ENCODE measurements around the gene DGKD. TPM values are rescaled to one million over a fixed set of nuclear protein-coding genes. Genes with fewer than 3 reads are reported as not detected.

DGKD gene
- total and polyA plus RNA-seq, 7 donors: 59.4 to 365 (median 173) TPM

GRCh38 chr2:233416706-233417105 is 62.4 kb downstream of the DGKD start:
- Histone ChIP-seq H3K27me3 (ENCODE audit: insufficient read depth in 3 of 3, low read length in 2 of 3) (no peaks in the 10 kb centered on the region), H3K4me1 (peaks cover 59% of the 10 kb centered on the region), H3K36me3 (ENCODE audit: insufficient read depth in 1 of 2, low read depth in 1 of 2) (peaks cover 0 to 7% of the 10 kb centered on the region in 2 donors), H3K27ac (peak overlapping the region; percentile 96), H3K4me3 (no peak overlapping the region), H3K9me3 (peaks cover 6% of the 10 kb centered on the region)
- TF ChIP-seq CTCF (IDR thresholded peaks at IDR 0.05): no peak
- DNase-seq: no peak
- no peak for ATAC-seq
- intact Hi-C loops (cut with DNase I): no loop called here
- WGBS, 3 donors: 84 to 92% (median 91%) methylated on average over 6 of the region's 6 CpGs

DNA sequence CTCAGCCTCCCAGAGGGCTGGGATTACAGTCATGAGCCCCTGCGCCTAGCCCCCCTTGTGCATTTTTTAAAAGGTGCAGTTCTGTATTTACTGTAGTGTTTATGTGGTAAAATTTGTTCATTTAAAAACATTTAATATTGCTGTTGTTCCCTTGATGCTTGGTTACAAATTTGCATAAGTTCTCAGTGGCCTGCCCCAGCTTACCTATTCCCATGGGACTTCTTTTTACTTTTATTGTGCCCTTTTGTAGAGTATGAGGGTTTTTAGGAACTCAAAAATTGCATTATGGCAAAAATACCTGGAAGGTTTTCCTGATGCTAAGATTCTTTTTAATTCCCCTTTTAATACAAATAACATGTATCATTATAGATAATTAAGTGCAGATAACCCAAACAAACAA is 63.0 kb downstream of the DGKD start:
- peak overlapping the region; percentile 96 for H3K27ac ChIP-seq
- H3K9me3 ChIP-seq: peaks cover 4% of the 10 kb centered on the region
- DNase-seq (no peak), ATAC-seq (no peak)
- H3K36me3 ChIP-seq (ENCODE audit: insufficient read depth in 1 of 2, low read depth in 1 of 2): peaks cover 0 to 11% of the 10 kb centered on the region in 2 donors
- no peak overlapping the region for H3K4me3 ChIP-seq
- whole genome bisulfite sequencing, 3 donors: 98 to 100% (median 100%) methylated on average over 1 of the region's 1 CpG
- no peak for TF ChIP-seq CTCF (IDR thresholded peaks at IDR 0.05)
- intact Hi-C loops (cut with DNase I): no loop called here
- H3K4me1 ChIP-seq: peaks cover 65% of the 10 kb centered on the region
- no peaks in the 10 kb centered on the region for H3K27me3 ChIP-seq (ENCODE audit: insufficient read depth in 3 of 3, low read length in 2 of 3)

GRCh38 chr2:233418052-233418760 is 63.9 kb downstream of the DGKD start:
- Histone ChIP-seq H3K9me3 (no peaks in the 10 kb centered on the region), H3K36me3 (ENCODE audit: insufficient read depth in 1 of 2, low read depth in 1 of 2) (peaks cover 0 to 15% of the 10 kb centered on the region in 2 donors), H3K27ac (peak overlapping the region; percentile 96), H3K4me3 (peak overlapping the region; percentile 77), H3K27me3 (ENCODE audit: insufficient read depth in 3 of 3, low read length in 2 of 3) (no peaks in the 10 kb centered on the region), H3K4me1 (peaks cover 69% of the 10 kb centered on the region)
- DNase-seq (no peak), ATAC-seq (no peak)
- WGBS, 3 donors: 78 to 86% (median 81%) methylated on average over 3 of the region's 3 CpGs
- intact Hi-C loops (cut with DNase I): no loop called here
- TF ChIP-seq CTCF (IDR thresholded peaks at IDR 0.05): no peak

DNA sequence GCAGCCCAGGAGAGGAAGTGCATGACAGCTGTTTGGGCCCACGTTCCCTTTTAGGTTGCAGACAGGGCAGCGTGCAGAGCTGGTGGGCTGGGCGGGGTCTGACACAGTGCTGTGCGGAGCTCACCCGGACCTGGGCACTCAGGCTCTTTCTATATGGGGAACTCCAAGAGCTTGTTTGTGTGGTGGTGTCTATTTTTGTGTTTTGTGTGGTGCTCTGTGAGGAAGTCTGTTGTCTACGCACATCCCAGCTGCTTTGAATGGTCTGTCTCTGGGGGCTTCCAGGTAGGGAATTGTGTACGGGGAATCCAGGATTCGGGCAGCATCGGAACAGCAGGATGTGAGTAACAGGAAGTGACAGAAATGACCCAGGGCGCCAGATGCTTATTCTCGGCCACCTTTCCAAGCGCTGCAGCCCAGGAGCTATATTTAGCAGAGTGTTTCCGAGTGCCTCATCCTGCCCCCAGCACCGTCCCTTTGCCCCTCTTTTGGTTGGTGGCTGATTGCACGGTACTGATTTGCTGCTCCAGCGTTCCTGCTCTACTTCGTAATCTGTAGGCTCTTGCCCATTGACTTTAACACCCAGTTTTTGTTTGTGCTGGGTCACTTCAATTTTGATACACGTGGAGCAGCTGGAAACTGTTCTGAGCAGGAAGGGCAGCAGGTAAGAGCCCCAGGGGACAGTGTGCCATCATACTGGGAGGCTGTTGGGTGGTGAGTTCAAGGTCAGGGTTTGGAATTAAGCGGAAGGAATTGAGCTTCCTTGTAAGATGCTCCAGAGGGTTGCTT is 64.7 kb downstream of the DGKD start:
- 14 to 23% (median 16%) methylated on average over 19 of the region's 19 CpGs for WGBS, 3 donors
- Histone ChIP-seq H3K27ac (peak overlapping the region; percentile 96), H3K9me3 (no peaks in the 10 kb centered on the region), H3K4me3 (peak overlapping the region; percentile 77), H3K27me3 (ENCODE audit: insufficient read depth in 3 of 3, low read length in 2 of 3) (no peaks in the 10 kb centered on the region), H3K4me1 (peaks cover 68% of the 10 kb centered on the region), H3K36me3 (ENCODE audit: insufficient read depth in 1 of 2, low read depth in 1 of 2) (peaks cover 0 to 15% of the 10 kb centered on the region in 2 donors)
- DNase-seq (peak; percentile 75 to 89), ATAC-seq (peak; percentile 62 to 73 (median 68))
- TF ChIP-seq CTCF (IDR thresholded peaks at IDR 0.05): no peak
- intact Hi-C loops (cut with DNase I): no loop called here
